ENCODE measurements around the gene MITF. TPM values are rescaled to one million over a fixed set of nuclear protein-coding genes. Genes with fewer than 3 reads are reported as not detected.

The MITF gene
- total RNA-seq, 1 experiment from 2014 or later: 4.3 TPM

DNA sequence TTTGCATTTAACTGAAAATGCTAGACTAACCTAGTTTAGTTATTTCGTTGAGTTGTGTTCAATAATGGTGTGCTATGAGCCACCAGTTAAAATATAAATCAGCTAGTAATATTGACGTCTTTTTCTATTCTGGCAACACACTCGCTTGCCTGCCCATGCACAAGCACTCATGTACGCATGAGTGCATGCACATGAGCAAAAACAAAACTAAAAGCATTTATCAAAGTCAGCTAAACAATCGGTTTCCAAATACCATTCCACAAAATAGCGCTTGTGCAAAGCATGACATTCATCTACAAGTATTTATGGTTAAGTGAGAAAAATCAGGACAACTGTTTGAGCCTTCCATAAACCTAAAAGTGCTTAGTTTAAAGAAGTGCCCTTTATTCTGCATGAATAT lies 247.2 kb downstream of the MITF start:
- Histone ChIP-seq H3K4me3 (ENCODE audit: low read depth, low read length) (no peak overlapping the region), H3K27me3 (replicated peaks; ENCODE audit: control insufficient read depth, insufficient read depth, low read length) (no peaks in the 10 kb centered on the region), H3K36me3 (ENCODE audit: control insufficient read depth, insufficient read depth, low read length) (no peaks in the 10 kb centered on the region), H3K4me1 (no peaks in the 10 kb centered on the region), H3K9me3 (no peaks in the 10 kb centered on the region)
- Mint-ChIP-seq H3K27me3 (ENCODE audit: insufficient read depth, unreplicated experiment) (peaks cover 4% of the 10 kb centered on the region), H3K27ac (ENCODE audit: unreplicated experiment) (no peak overlapping the region), H3K4me1 (ENCODE audit: low read depth, unreplicated experiment) (no peaks in the 10 kb centered on the region), H3K4me3 (ENCODE audit: unreplicated experiment) (no peak overlapping the region), H3K36me3 (ENCODE audit: insufficient read depth, unreplicated experiment) (no peaks in the 10 kb centered on the region), H3K9me3 (ENCODE audit: unreplicated experiment) (no peaks in the 10 kb centered on the region)
- DNase-seq: no peak
- TF ChIP-seq, protein P1, sequence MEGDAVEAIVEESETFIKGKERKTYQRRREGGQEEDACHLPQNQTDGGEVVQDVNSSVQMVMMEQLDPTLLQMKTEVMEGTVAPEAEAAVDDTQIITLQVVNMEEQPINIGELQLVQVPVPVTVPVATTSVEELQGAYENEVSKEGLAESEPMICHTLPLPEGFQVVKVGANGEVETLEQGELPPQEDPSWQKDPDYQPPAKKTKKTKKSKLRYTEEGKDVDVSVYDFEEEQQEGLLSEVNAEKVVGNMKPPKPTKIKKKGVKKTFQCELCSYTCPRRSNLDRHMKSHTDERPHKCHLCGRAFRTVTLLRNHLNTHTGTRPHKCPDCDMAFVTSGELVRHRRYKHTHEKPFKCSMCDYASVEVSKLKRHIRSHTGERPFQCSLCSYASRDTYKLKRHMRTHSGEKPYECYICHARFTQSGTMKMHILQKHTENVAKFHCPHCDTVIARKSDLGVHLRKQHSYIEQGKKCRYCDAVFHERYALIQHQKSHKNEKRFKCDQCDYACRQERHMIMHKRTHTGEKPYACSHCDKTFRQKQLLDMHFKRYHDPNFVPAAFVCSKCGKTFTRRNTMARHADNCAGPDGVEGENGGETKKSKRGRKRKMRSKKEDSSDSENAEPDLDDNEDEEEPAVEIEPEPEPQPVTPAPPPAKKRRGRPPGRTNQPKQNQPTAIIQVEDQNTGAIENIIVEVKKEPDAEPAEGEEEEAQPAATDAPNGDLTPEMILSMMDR (IDR thresholded peaks at IDR 0.05; ENCODE audit: insufficient read depth in 1 of 2, low read depth in 1 of 2, low read length in 1 of 2, severe bottlenecking in 1 of 2, unreplicated experiment in 1 of 2): no peak
- no TSS peak for BruUV-seq (replicated peaks)
- intact Hi-C loops (cut with micrococcal nuclease; ENCODE audit: unreplicated experiment): no loop called here
- POLR2A ChIA-PET: no interaction called here
- CTCF ChIA-PET: no interaction called here

DNA sequence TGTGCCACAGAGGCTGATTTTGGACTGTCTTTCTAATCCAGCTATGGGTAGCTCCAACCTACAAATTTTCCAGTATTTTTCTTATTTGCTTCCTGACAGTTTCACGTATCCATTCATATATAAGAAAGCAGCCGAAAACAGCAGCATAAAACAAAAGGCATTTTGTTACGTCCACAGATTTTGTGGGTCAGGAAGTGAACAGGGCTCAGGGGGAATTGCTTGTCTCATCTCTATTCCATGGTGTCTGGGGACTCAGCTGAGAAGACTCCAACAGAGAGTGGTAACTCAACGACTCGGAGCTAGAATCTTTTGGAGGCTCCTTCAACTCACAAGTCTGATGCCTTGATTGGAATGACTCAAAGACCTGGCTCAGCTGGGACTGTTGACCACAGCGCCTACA lies 248.6 kb downstream of the MITF start:
- H3K27ac Mint-ChIP-seq (ENCODE audit: unreplicated experiment): no peak overlapping the region
- peaks cover 4% of the 10 kb centered on the region for H3K27me3 Mint-ChIP-seq (ENCODE audit: insufficient read depth, unreplicated experiment)
- H3K9me3 Mint-ChIP-seq (ENCODE audit: unreplicated experiment): no peaks in the 10 kb centered on the region
- no peak for DNase-seq
- Histone ChIP-seq H3K36me3 (ENCODE audit: control insufficient read depth, insufficient read depth, low read length) (no peaks in the 10 kb centered on the region), H3K9me3 (no peaks in the 10 kb centered on the region), H3K4me1 (no peaks in the 10 kb centered on the region), H3K27me3 (replicated peaks; ENCODE audit: control insufficient read depth, insufficient read depth, low read length) (no peaks in the 10 kb centered on the region), H3K4me3 (ENCODE audit: low read depth, low read length) (no peak overlapping the region)
- H3K36me3 Mint-ChIP-seq (ENCODE audit: insufficient read depth, unreplicated experiment): no peaks in the 10 kb centered on the region
- intact Hi-C loops (cut with micrococcal nuclease; ENCODE audit: unreplicated experiment): no loop called here
- H3K4me3 Mint-ChIP-seq (ENCODE audit: unreplicated experiment): no peak overlapping the region
- POLR2A ChIA-PET: no interaction called here
- BruUV-seq (replicated peaks): no TSS peak
- CTCF ChIA-PET: no interaction called here
- TF ChIP-seq, protein P1 (IDR thresholded peaks at IDR 0.05; ENCODE audit: insufficient read depth in 1 of 2, low read depth in 1 of 2, low read length in 1 of 2, severe bottlenecking in 1 of 2, unreplicated experiment in 1 of 2): no peak
- H3K4me1 Mint-ChIP-seq (ENCODE audit: low read depth, unreplicated experiment): no peaks in the 10 kb centered on the region

DNA sequence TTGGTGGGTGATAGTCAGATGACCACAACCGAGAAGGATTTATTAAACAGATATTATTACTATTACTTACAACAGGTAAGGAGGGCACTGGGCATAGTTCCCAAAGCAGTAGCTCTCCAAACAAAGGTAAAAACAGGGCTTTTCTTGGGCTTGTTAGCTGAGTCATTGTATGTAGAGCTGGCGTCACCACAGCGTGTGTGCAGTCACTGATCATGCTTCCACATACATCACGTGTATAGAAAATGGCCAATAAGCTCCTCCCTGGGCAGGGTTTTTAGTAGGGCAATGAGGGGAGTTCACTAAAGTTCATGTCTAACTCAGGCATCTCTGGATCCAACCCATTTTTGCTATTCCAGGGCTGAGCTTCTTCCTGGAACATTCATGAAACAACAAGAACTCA lies 254.5 kb downstream of the MITF start:
- TF ChIP-seq, protein P1 (IDR thresholded peaks at IDR 0.05; ENCODE audit: insufficient read depth in 1 of 2, low read depth in 1 of 2, low read length in 1 of 2, severe bottlenecking in 1 of 2, unreplicated experiment in 1 of 2): no peak
- Histone ChIP-seq H3K36me3 (ENCODE audit: control insufficient read depth, insufficient read depth, low read length) (no peaks in the 10 kb centered on the region), H3K9me3 (no peaks in the 10 kb centered on the region), H3K27me3 (replicated peaks; ENCODE audit: control insufficient read depth, insufficient read depth, low read length) (no peaks in the 10 kb centered on the region), H3K4me1 (no peaks in the 10 kb centered on the region), H3K4me3 (ENCODE audit: low read depth, low read length) (no peak overlapping the region)
- intact Hi-C loops (cut with micrococcal nuclease; ENCODE audit: unreplicated experiment): no loop called here
- no TSS peak for BruUV-seq (replicated peaks)
- H3K4me3 Mint-ChIP-seq (ENCODE audit: unreplicated experiment): no peak overlapping the region
- peaks cover 4% of the 10 kb centered on the region for H3K27me3 Mint-ChIP-seq (ENCODE audit: insufficient read depth, unreplicated experiment)
- ChIA-PET CTCF (no interaction called here), POLR2A (no interaction called here)
- no peaks in the 10 kb centered on the region for H3K9me3 Mint-ChIP-seq (ENCODE audit: unreplicated experiment)
- no peak for DNase-seq
- no peaks in the 10 kb centered on the region for H3K4me1 Mint-ChIP-seq (ENCODE audit: low read depth, unreplicated experiment)
- H3K36me3 Mint-ChIP-seq (ENCODE audit: insufficient read depth, unreplicated experiment): no peaks in the 10 kb centered on the region
- no peak overlapping the region for H3K27ac Mint-ChIP-seq (ENCODE audit: unreplicated experiment)

Measured in Caco-2 (cell line).